Mesodermal cell (in vitro differentiated cells): ENCODE measurements around the gene KLHL22.
"Not testable (repeated sequence)": the region's sequence is repeated elsewhere in the genome, so short reads cannot be mapped to it uniquely, and the experiment has no call there.

Source experiments
- H3K27ac ChIP-seq: 2 replicates; pipeline ENCODE4 v1.7.0; 2013; ENCODE audit warnings: mild to moderate bottlenecking, low read depth, low read length, moderate library complexity; ENCODE audit not compliant: severe bottlenecking
- H3K36me3 ChIP-seq: 2 replicates; pipeline ENCODE4 v1.7.1; 2013; ENCODE audit warnings: mild to moderate bottlenecking, low read length, moderate library complexity; ENCODE audit not compliant: control insufficient read depth, insufficient read depth
- H3K4me1 ChIP-seq: one replicate; pipeline ENCODE4 v1.7.1; 2013; ENCODE audit warnings: mild to moderate bottlenecking, low read length; ENCODE audit not compliant: insufficient read depth, control insufficient read depth, poor library complexity, severe bottlenecking
- H3K4me3 ChIP-seq: 2 replicates; pipeline ENCODE4 v1.7.0; 2013; ENCODE audit warnings: low read length, control low read depth, mild to moderate bottlenecking; ENCODE audit not compliant: insufficient read depth, poor library complexity, severe bottlenecking; ENCODE audit errors: extremely low read depth
- H3K9me3 ChIP-seq: 2 replicates; pipeline ENCODE4 v1.7.1; 2013; ENCODE audit warnings: mild to moderate bottlenecking, low read length, moderate library complexity; ENCODE audit not compliant: control insufficient read depth
- WGBS, 2 experiments: methylation state at CpG; one replicate each; pipeline ENCODE4 v1.1.5; 2013; ENCODE audit warnings: missing lambda C conversion rate in 2 of 2; ENCODE audit not compliant: insufficient coverage in 2 of 2; 5-methylcytosine and 5-hydroxymethylcytosine counted together

The KLHL22 gene

DNA sequence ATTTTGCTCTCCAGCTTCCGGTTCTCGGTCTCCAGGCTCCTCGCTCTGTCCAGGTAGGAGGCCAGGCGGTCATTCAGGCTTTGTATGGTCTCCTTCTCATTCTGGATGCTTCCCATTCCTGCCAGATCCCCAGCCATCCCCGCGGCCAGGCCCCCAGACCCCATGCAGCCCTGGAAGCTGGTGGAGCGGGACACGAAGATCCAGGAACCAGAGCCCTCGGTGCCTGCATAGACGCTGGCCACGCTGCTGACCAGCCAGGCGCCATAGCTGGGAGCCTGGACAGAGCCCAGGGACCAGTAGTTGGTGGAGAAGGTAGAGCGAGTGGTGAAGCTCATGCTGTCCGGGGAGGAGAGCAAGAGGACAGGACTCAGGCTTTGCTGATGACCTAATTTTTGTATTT is 11.8 kb downstream of the KLHL22 start:
- peaks cover 10% of the 10 kb centered on the region for H3K36me3 ChIP-seq
- H3K9me3 ChIP-seq, result no peaks in the 10 kb centered on the region
- H3K4me1 ChIP-seq, result no peaks in the 10 kb centered on the region
- WGBS, 2 experiments, result 96 to 98% methylated on average over 12 to 13 of the region's 14 CpGs
- no peak overlapping the region for H3K27ac ChIP-seq
- no peak overlapping the region for H3K4me3 ChIP-seq

DNA sequence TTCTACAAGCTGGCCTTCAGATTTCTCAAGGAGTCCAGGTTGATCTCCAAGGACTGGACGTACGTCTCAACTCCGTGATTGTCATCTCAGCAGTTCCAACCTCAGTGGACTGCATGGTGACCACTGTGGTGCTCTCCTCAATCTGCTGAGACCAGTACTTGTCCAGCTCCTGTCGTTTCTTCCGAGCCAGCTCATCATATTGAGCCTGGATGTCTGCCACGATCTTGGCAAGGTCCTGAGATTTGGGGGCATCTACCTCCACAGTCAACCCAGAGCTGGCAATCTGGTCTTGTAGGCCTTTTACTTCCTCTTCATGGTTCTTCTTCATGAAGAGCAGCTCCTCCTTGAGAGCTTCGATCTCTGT is 12.5 kb downstream of the KLHL22 start:
- not testable (repeated sequence) for H3K4me3 ChIP-seq, H3K4me1 ChIP-seq, H3K9me3 ChIP-seq, H3K36me3 ChIP-seq, H3K27ac ChIP-seq
- WGBS, 2 experiments, result 95 to 99% methylated on average over 7 of the region's 7 CpGs

DNA sequence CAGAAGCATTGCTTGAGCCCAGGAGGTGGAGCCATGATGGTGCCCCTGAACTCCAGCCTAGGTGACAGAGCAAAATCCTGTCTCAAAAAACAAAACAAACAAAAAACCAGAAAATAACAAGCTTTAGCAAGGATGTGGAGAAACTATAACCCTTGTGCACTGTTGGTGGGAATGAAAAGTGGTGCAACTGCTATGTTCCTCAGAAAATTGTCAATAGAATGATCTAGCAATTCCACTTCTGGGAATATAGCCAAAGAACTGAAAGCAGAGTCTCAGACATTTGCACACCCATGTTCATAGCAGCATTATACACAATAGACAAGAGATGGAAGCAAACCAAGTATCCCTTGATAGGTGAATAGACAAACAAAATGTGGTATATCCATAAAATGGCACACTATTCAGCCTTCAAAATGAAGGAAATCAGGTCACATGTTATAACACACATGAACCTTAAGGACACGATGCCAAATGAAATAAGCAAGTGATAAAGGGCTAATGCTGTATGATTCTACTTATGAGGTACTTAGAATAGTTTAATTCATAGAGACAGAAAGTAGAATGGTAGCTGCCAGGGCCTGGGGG is 15.9 kb downstream of the KLHL22 start:
- 100% methylated on average over 1 of the region's 1 CpG for WGBS, 2 experiments
- H3K4me3 ChIP-seq, result no peak overlapping the region

DNA sequence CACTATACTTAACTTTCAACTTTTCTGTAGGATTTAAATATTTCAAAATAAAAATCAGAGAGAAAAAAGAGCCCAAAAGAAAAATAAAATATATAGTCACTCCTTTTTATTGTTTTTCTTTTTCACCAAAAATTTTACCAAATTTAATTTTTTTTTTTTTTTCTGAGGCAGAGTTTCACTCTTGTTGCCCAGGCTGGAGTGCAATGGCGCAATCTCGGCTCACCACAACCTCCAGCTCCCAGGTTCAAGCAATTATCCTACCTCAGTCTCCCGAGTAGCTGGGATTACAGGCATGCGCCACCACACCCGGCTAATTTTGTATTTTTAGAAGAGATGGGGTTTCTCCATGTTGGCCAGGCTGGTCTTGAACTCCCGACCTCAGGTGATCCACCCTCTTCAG is 17.5 kb downstream of the KLHL22 start:
- not testable (repeated sequence) for H3K36me3 ChIP-seq, H3K27ac ChIP-seq, H3K9me3 ChIP-seq, H3K4me3 ChIP-seq, H3K4me1 ChIP-seq
- no CpG with 5 or more reads among the region's 6 CpGs for WGBS, 2 experiments

More for the DNA sequence above, 15.9 kb downstream of the KLHL22 start:
- no peaks in the 10 kb centered on the region for H3K4me1 ChIP-seq
- H3K36me3 ChIP-seq, result peaks cover 7% of the 10 kb centered on the region
- H3K27ac ChIP-seq, result no peak overlapping the region
- H3K9me3 ChIP-seq, result no peaks in the 10 kb centered on the region

DNA sequence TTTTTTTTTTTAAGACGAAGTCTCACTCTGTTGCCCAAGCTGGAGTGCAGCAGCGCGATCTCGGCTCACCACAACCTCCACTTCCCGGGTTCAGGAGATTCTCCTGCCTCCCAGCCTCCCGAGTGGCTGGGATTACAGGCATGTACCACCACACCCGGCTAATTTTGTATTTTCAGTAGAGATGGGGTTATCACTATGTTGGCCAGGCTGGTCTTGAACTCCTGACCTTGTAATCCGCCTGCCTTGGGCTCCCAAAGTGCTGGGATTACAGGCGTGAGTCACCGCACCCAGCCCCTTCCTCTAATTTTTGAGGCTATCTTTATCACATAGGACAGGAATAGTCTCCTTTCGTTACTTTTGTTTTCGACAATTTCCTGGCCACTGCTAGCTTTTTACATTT is 20.0 kb downstream of the KLHL22 start:
- WGBS, 2 experiments, result 93 to 95% methylated on average over 6 to 11 of the region's 12 CpGs
- not testable (repeated sequence) for H3K4me1 ChIP-seq, H3K9me3 ChIP-seq

DNA sequence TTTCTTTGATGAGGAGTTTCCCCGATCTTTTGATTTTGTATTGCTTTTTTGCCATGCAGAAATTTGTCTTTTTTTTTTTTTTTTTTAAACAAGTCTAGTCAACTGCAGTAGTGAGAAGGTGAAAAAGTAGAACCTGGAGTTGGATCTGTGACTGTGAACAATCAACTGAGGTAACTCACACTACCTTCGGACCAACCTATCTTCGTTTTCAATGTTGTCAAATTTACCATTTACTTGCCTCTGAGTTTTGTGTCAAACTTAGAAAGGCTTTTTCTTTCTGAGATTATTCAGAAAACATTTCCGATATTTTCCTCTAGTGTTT is 20.5 kb downstream of the KLHL22 start:
- H3K27ac ChIP-seq, result no peak overlapping the region
- H3K4me1 ChIP-seq, result no peaks in the 10 kb centered on the region
- 100% methylated on average over 1 of the region's 4 CpGs; no CpG with 5 or more reads in 1 of the 2 experiments for WGBS, 2 experiments
- no peak overlapping the region for H3K4me3 ChIP-seq
- no peaks in the 10 kb centered on the region for H3K9me3 ChIP-seq
- H3K36me3 ChIP-seq, result peaks cover 12% of the 10 kb centered on the region

More for the DNA sequence above, 20.0 kb downstream of the KLHL22 start:
- H3K4me3 ChIP-seq, H3K27ac ChIP-seq: not testable (repeated sequence)
- peaks cover 12% of the 10 kb centered on the region for H3K36me3 ChIP-seq

DNA sequence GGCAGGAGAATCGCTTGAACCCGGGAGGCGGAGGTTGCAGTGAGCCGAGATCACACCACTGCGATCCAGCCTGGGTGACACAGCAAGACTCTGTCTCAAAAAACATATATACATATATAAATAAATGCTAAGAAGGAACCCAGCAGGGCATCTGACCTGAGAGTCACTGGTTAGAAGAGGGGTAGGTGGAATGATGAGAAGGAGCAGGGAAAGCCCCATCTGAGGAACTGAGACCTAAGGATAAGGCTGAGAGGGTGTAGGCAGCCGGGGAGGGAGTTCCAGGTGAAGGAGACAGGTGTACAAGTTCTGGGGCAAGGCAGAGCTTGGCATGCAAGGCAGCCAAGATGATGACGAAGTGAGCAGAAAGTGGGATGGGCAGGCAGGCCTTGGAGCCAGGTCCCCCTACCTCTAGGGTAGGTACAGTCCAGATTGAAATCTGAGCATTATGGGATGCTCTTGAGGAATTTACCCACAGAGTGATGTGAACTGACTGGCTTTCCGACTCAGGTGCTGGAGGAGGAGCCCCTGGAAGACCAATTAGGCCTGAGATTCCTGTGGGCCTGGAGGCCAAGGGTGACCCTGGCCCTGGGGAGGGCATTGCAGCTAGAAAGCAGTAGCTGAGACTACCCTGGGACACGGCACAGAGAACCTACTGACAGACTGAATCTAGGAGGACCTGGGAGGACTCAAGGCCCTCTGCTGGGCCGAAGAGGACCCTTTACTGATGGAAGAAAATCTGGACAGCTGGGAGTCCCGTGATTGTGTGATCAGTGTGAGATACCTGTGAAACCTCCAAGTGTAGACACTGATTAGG is 22.8 kb downstream of the KLHL22 start:
- 89 to 92% methylated on average over 6 of the region's 11 CpGs for WGBS, 2 experiments
- Histone ChIP-seq H3K4me1 (no peaks in the 10 kb centered on the region), H3K36me3 (peaks cover 23% of the 10 kb centered on the region), H3K4me3 (no peak overlapping the region), H3K27ac (no peak overlapping the region), H3K9me3 (no peaks in the 10 kb centered on the region)

DNA sequence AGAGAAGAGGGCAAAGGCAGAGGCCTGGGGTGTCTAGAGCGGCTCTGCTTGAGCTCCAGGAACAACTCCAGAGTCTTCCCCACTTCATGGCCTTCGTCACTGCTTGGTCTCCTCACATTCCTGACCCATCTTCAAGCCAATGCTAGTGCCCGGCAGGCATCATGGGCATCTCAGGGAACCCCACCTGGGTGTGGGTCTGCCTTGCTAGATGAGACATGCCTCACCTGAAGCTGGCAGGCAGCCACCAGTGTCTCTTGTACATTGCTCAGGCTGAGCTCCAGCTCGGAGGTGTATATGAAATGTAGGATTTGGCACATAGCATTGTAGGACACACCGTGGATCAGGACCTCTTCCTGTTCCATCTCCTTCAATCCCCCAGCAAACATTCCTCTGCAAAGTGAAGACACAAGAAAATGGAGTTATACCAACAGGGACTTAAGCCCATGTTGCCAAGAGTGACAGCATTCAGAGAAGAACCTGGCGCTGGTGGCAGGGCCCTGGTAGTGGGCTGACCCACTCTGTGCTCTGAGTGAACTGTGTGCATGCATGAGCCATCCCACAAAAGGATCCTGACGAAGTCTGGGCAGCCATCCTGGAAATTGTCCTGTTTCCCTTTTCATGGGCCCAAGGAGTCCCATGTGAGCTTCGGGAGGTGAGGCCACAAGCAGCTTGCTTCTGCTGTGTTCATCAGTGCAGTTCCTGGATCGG is 24.3 kb downstream of the KLHL22 start:
- no peak overlapping the region for H3K4me3 ChIP-seq
- no peaks in the 10 kb centered on the region for H3K4me1 ChIP-seq
- 93 to 97% methylated on average over 6 to 7 of the region's 9 CpGs for WGBS, 2 experiments
- no peaks in the 10 kb centered on the region for H3K9me3 ChIP-seq
- no peak overlapping the region for H3K27ac ChIP-seq
- H3K36me3 ChIP-seq, result peaks cover 23% of the 10 kb centered on the region

DNA sequence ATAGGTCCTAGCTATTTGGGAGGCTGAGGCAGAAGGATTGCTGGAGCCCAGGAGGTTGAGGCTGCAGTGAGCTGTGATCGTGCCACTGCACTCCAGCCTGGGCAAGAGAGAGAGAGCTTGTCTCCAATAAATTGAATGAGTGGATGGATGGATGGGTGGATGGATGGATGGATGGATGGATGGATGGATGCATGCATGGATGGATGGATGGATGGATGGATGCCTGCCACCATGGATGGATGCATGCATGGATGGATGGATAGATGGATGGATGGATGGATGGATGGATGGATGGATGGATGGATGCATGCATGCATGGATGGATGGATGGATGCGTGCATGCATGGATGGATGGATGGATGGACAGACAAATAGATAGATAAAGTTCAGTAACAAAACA is 25.1 kb downstream of the KLHL22 start:
- H3K36me3 ChIP-seq, result peaks cover 23% of the 10 kb centered on the region
- H3K27ac ChIP-seq, H3K4me1 ChIP-seq, H3K9me3 ChIP-seq, H3K4me3 ChIP-seq: not testable (repeated sequence)
- 86 to 94% methylated on average over 1 to 2 of the region's 2 CpGs for WGBS, 2 experiments

DNA sequence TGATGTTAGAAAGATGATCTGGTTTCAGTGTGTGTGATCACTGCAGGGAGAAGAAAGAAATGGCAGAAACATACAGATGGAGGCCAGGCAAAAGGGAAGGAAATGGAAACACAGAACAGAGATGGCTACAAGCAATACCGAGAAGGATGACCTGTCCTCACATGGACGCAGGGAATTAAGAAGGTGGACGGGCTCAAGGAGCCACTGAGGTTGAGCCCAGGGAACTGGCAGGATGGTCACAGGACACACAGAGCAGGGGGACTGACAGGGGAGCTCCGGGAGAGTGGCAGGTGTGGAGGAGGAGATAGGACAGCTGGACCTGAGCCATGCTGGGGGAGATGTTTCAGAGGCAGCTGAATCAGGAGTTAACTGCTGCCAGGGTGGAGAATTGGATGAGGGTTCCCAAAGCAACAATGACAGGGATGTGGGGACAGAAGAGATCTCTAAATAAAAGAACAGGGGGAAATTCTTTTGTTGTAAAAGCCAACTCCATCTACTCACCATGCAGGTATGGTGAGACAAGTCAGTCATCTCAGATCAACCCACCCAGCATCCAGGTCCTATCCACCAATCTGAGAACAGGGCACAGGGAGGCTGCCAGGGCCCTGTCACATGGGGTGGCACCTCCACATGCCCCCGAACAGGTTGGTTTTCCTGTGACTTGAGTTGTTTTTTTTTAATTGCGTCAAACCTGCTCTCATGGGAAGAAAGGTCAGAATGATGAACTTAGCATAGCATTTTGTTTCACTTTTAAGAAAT is 26.3 kb downstream of the KLHL22 start:
- Histone ChIP-seq H3K4me3 (no peak overlapping the region), H3K4me1 (no peaks in the 10 kb centered on the region), H3K9me3 (no peaks in the 10 kb centered on the region), H3K36me3 (peaks cover 26% of the 10 kb centered on the region), H3K27ac (no peak overlapping the region)
- WGBS, 2 experiments, result 86 to 94% methylated on average over 6 of the region's 6 CpGs
